Skeletal muscle tissue (tissue), 4 donors: ENCODE results near the gene NKIRAS2. TPM values are rescaled to one million over a fixed set of nuclear protein-coding genes. Genes with fewer than 3 reads are reported as not detected.
"Not testable (repeated sequence)": the region's sequence is repeated elsewhere in the genome, so short reads cannot be mapped to it uniquely, and the experiment has no call there.

Experiments
- H3K27ac ChIP-seq: one replicate; pipeline ENCODE4 v1.7.0; 2013; ENCODE audit warnings: mild to moderate bottlenecking, low read depth, low read length, inconsistent platforms
- H3K27me3 ChIP-seq, 3 donors: one replicate each; pipeline ENCODE4 v1.7.0; 2013; ENCODE audit warnings: low read length in 3 of 3; ENCODE audit not compliant: control insufficient read depth in 3 of 3, insufficient read depth in 3 of 3
- H3K36me3 ChIP-seq, 3 donors: one replicate each; pipeline ENCODE4 v1.7.0; 2013; ENCODE audit warnings: low read length in 3 of 3; ENCODE audit not compliant: control insufficient read depth in 3 of 3, insufficient read depth in 3 of 3
- H3K4me1 ChIP-seq, 3 donors: one replicate each; pipeline ENCODE4 v1.7.0; 2013; ENCODE audit warnings: low read length in 3 of 3, mild to moderate bottlenecking in 3 of 3; ENCODE audit not compliant: control insufficient read depth in 3 of 3, insufficient read depth in 3 of 3
- H3K4me3 ChIP-seq, 3 donors: one replicate each; pipeline ENCODE4 v1.7.0; 2013; ENCODE audit warnings: low read length in 3 of 3
- H3K9ac ChIP-seq, 3 donors: one replicate each; pipeline ENCODE4 v1.7.0; 2013; ENCODE audit warnings: low read length in 3 of 3, mild to moderate bottlenecking in 3 of 3, moderate library complexity in 2 of 3, low read depth in 1 of 3
- H3K9me3 ChIP-seq, 3 donors: one replicate each; pipeline ENCODE4 v1.7.0; 2013; ENCODE audit warnings: low read length in 3 of 3; ENCODE audit not compliant: control insufficient read depth in 3 of 3
- total RNA-seq: library from RNA; depleted of rRNA; stranded (reverse); fragments of >200 nt; gene quantifications from one replicate; pipeline ENCODE4 v1.2.3, GENCODE V29; 2014
- donor health status: Osteomylitis.

The NKIRAS2 gene
- total RNA-seq, 1 donor from 2014 or later, result 22.4 TPM

- H3K4me1 ChIP-seq, result peaks cover 20 to 57% (median 39%) of the 10 kb centered on the region in 3 donors
- H3K9ac ChIP-seq, result no peak overlapping the region
- H3K36me3 ChIP-seq, result no peaks in the 10 kb centered on the region
- no peak overlapping the region for H3K27ac ChIP-seq
- no peak overlapping the region for H3K4me3 ChIP-seq
- H3K9me3 ChIP-seq, result no peaks in the 10 kb centered on the region
- no peaks in the 10 kb centered on the region for H3K27me3 ChIP-seq
Observed at GRCh38 chr17:42010898-42011516, 8.9 kb upstream of the NKIRAS2 start.

- H3K9me3 ChIP-seq, H3K9ac ChIP-seq, H3K36me3 ChIP-seq, H3K27me3 ChIP-seq, H3K4me3 ChIP-seq, H3K27ac ChIP-seq: not testable (repeated sequence)
- peaks cover 24 to 67% (median 40%) of the 10 kb centered on the region in 3 donors for H3K4me1 ChIP-seq
Observed at GRCh38 chr17:42012363-42012762, 7.5 kb upstream of the NKIRAS2 start.

- peak overlapping the region; percentile 48 for H3K27ac ChIP-seq
- H3K27me3 ChIP-seq, H3K9me3 ChIP-seq, H3K9ac ChIP-seq, H3K36me3 ChIP-seq, H3K4me3 ChIP-seq: not testable (repeated sequence)
- H3K4me1 ChIP-seq, result peaks cover 27 to 77% (median 46%) of the 10 kb centered on the region in 3 donors
Observed at GRCh38 chr17:42013740-42014139, 6.2 kb upstream of the NKIRAS2 start.

- Histone ChIP-seq H3K9me3 (no peaks in the 10 kb centered on the region), H3K4me3 (peak overlapping the region; percentile 97 to 98 (median 98)), H3K9ac (peak overlapping the region; percentile 98 to 100 (median 99)), H3K27ac (peak overlapping the region; percentile 94), H3K27me3 (no peaks in the 10 kb centered on the region), H3K36me3 (peaks cover 0 to 2% (median 0%) of the 10 kb centered on the region in 3 donors), H3K4me1 (peaks cover 40 to 74% (median 50%) of the 10 kb centered on the region in 3 donors)
Observed at GRCh38 chr17:42016411-42016831, 3.5 kb upstream of the NKIRAS2 start.

GRCh38 chr17:42016941-42017865, 2.7 kb upstream of the NKIRAS2 start, which contains the start of gene DNAJC7:
TSS of gene DNAJC7 (minus strand) at chr17:42017439. CDS start at chr17:42017416, 23 bp downstream.
- H3K9me3 ChIP-seq, result no peaks in the 10 kb centered on the region
- no peaks in the 10 kb centered on the region for H3K27me3 ChIP-seq
- peaks cover 42 to 71% (median 51%) of the 10 kb centered on the region in 3 donors for H3K4me1 ChIP-seq
- peaks cover 2 to 6% (median 2%) of the 10 kb centered on the region in 3 donors for H3K36me3 ChIP-seq
- peak within 1 kb of the TSS; percentile 94 for H3K27ac ChIP-seq
- H3K9ac ChIP-seq, result peak within 1 kb of the TSS; percentile 98 to 100 (median 99)
- peak within 1 kb of the TSS; percentile 97 to 98 (median 98) for H3K4me3 ChIP-seq

- peaks cover 42 to 65% (median 47%) of the 10 kb centered on the region in 3 donors for H3K4me1 ChIP-seq
- H3K9me3 ChIP-seq, result no peaks in the 10 kb centered on the region
- peak overlapping the region; percentile 88 to 99 (median 98) for H3K9ac ChIP-seq
- H3K4me3 ChIP-seq, result peak overlapping the region; percentile 97 to 98 (median 98)
- peaks cover 8 to 13% (median 9%) of the 10 kb centered on the region in 3 donors for H3K36me3 ChIP-seq
- H3K27me3 ChIP-seq, result no peaks in the 10 kb centered on the region
- peak overlapping the region; percentile 94 for H3K27ac ChIP-seq
Observed at GRCh38 chr17:42017866-42018200, 2.1 kb upstream of the NKIRAS2 start.

- H3K4me3 ChIP-seq, result peak overlapping the region; percentile 97 to 98 (median 98)
Observed at GRCh38 chr17:42018339-42018738, 1.6 kb upstream of the NKIRAS2 start.

GRCh38 chr17:42018988-42019387, 902 bp upstream of the NKIRAS2 start:
- peaks cover 20 to 22% (median 20%) of the 10 kb centered on the region in 3 donors for H3K36me3 ChIP-seq
- H3K9me3 ChIP-seq, result no peaks in the 10 kb centered on the region
- no peak overlapping the region for H3K27ac ChIP-seq
- no peak overlapping the region for H3K4me3 ChIP-seq
- H3K27me3 ChIP-seq, result no peaks in the 10 kb centered on the region
- peaks cover 32 to 57% (median 43%) of the 10 kb centered on the region in 3 donors for H3K4me1 ChIP-seq
- H3K9ac ChIP-seq, result no peak overlapping the region

More at GRCh38 chr17:42018339-42018738, 1.6 kb upstream of the NKIRAS2 start:
- Histone ChIP-seq H3K4me1 (peaks cover 37 to 60% (median 42%) of the 10 kb centered on the region in 3 donors), H3K27me3 (no peaks in the 10 kb centered on the region), H3K36me3 (peaks cover 13 to 16% (median 14%) of the 10 kb centered on the region in 3 donors), H3K9me3 (no peaks in the 10 kb centered on the region), H3K27ac (peak overlapping the region; percentile 94), H3K9ac (peak overlapping the region; percentile 88 to 99 (median 98))

GRCh38 chr17:42020845-42021244, 955 bp downstream of the NKIRAS2 start:
- Histone ChIP-seq H3K9ac (peak overlapping the region in 2 of 3 donors; percentile 97 to 98), H3K4me3 (peak overlapping the region; percentile 83 to 94 (median 91)), H3K4me1 (peaks cover 41 to 57% (median 52%) of the 10 kb centered on the region in 3 donors), H3K36me3 (peaks cover 24 to 29% (median 25%) of the 10 kb centered on the region in 3 donors)
- not testable (repeated sequence) for H3K9me3 ChIP-seq, H3K27me3 ChIP-seq, H3K27ac ChIP-seq
